ENCODE data around the gene NAV1. TPM values are rescaled to one million over a fixed set of nuclear protein-coding genes. Genes with fewer than 3 reads are reported as not detected.

NAV1 gene
- total and polyA plus RNA-seq, 9 of the 15 experiments (the other 6 are each of a cell fraction or from before 2014, with no cell fraction given) = 0.91 to 16.8 (median 3.2) TPM

DNA sequence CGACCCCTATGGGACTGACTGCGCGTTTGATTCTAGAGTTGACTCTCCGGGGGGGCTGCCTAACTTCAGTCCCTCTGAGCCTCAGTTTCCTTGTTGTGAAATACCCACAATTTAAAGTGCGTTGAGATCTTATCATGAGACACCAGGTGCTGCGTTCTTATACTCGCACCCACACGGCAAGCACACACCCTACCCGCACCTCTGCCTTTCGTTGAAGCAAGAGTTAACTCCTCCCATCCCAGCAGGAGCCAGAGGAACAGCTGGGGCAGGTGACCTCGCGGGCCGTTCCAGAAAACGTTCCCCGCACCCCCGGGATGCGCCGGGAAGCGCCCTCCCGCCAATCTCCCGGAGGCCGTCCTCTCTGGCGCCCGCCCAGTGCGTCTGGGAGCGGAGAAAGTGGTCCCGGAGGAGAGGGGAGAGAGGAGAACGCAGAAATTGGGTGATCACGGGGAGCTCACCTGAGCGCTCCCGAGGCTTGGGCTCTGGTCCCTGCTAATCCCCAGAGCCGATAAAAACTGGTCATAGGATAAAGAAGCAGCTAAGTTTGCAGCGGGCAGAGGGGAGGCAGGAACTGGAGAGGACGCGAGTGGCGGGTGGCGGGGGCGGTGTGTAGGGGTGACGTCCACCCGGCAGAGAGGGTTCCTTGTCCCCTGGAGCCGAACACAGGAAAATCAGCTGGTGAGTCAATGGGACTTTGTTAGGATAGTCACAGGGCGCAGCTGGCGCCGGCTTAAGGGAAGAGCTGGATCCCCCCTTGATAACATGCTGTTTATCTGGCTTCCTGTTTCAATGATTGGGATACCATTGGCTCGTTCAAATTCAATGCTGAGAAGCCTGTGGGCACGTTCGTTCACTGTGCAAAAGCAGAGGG, 869 bp downstream of the NAV1 start (continued):
- TF ChIP-seq REST (IDR thresholded peaks at IDR 0.05; ENCODE audit: borderline replicate concordance) (no peak), REST (CRISPR knock-in tag; IDR thresholded peaks at IDR 0.05; ENCODE audit: low read depth) (no peak), ZNF184 (CRISPR knock-in tag; IDR thresholded peaks at IDR 0.05) (no peak), GTF3C2 (IDR thresholded peaks at IDR 0.05; ENCODE audit: borderline replicate concordance, extremely low read depth, insufficient read length) (no peak), SAP30 (IDR thresholded peaks at IDR 0.05; ENCODE audit: borderline replicate concordance, insufficient read depth, low read depth, low read length, poor library complexity, severe bottlenecking) (no peak), MXD1 (CRISPR knock-in tag; IDR thresholded peaks at IDR 0.05; ENCODE audit: borderline replicate concordance, poor library complexity, severe bottlenecking) (no peak), SIRT6 (IDR thresholded peaks at IDR 0.05; ENCODE audit: low read depth, low read length) (no peak), CREM (IDR thresholded peaks at IDR 0.05; ENCODE audit: low read depth) (0 out of 2 replicates have a peak, but pooled peaks have one; percentile 19), SMARCB1 (IDR thresholded peaks at IDR 0.05; ENCODE audit: insufficient read length, low read depth) (no peak)

All from K562 (cell line).